ENCODE data around the gene SEPTIN8. TPM values are rescaled to one million over a fixed set of nuclear protein-coding genes. Genes with fewer than 3 reads are reported as not detected.

SEPTIN8 gene
- polyA plus RNA-seq, 1 donor (not counting 4 experiments of a cell fraction or from before 2014, with no cell fraction given): 46.4 TPM

- H4K20me1 ChIP-seq (ENCODE audit: control insufficient read depth, extremely low read depth, insufficient read depth, low read length): no peaks in the 10 kb centered on the region
- peaks cover 21% of the 10 kb centered on the region for H3K79me2 ChIP-seq (ENCODE audit: control insufficient read depth, insufficient read depth, low read length)
- H3K4me1 ChIP-seq (ENCODE audit: control insufficient read depth, extremely low read depth, insufficient read depth, low read length): no peaks in the 10 kb centered on the region
- no peaks in the 10 kb centered on the region for H3K9me3 ChIP-seq (ENCODE audit: control insufficient read depth, low read depth, low read length)
- H3K36me3 ChIP-seq (ENCODE audit: control insufficient read depth in 2 of 2, extremely low read depth in 1 of 2, insufficient read depth in 2 of 2, low read length in 2 of 2): peaks cover 27 to 29% of the 10 kb centered on the region in 2 experiments
- H2AFZ ChIP-seq (ENCODE audit: control insufficient read depth, low read length): no peak overlapping the region
- dilution Hi-C loops (cut with MboI; ENCODE audit: extremely low pct_ligation_motif_present, low sequenced_read_pairs): no loop called here
- TF ChIP-seq CTCF (optimal IDR thresholded peaks at IDR 0.05 in 1 of 3, IDR thresholded peaks at IDR 0.05 in 1 of 3, conservative IDR thresholded peaks at IDR 0.05 in 1 of 3; ENCODE audit: extremely low read depth in 1 of 3, insufficient read depth in 2 of 3, low read length in 3 of 3) (no peak), EZH2 (IDR thresholded peaks at IDR 0.05; ENCODE audit: low read length) (no peak)
- FAIRE-seq: no peak
- no peak overlapping the region for H3K27ac ChIP-seq (ENCODE audit: control insufficient read depth, insufficient read depth, low read length)
- no peaks in the 10 kb centered on the region for H3K9me1 ChIP-seq (ENCODE audit: control insufficient read depth, extremely low read depth, insufficient read depth, low read length)
- H3K9ac ChIP-seq (ENCODE audit: control insufficient read depth, extremely low read depth, insufficient read depth, low read length): no peak overlapping the region
- DNase-seq (ENCODE audit: low read depth, low spot score): no peak
- H3K27me3 ChIP-seq (ENCODE audit: control insufficient read depth, extremely low read depth, insufficient read depth, low read length): no peaks in the 10 kb centered on the region
- H3K4me3 ChIP-seq (ENCODE audit: control insufficient read depth in 2 of 3, extremely low read depth in 1 of 3, insufficient read depth in 2 of 3, low read depth in 1 of 3, low read length in 3 of 3): no peak overlapping the region
- no peak overlapping the region for H3K4me2 ChIP-seq (ENCODE audit: control insufficient read depth, extremely low read depth, insufficient read depth, low read depth, low read length)
Measured at GRCh38 chr5:132764671-132765238, 12.3 kb downstream of the SEPTIN8 start.

GRCh38 chr5:132764051-132764450 lies 13.0 kb downstream of the SEPTIN8 start:
- peaks cover 14% of the 10 kb centered on the region for H3K79me2 ChIP-seq (ENCODE audit: control insufficient read depth, insufficient read depth, low read length)
- no peaks in the 10 kb centered on the region for H3K27me3 ChIP-seq (ENCODE audit: control insufficient read depth, extremely low read depth, insufficient read depth, low read length)
- no peak overlapping the region for H3K4me2 ChIP-seq (ENCODE audit: control insufficient read depth, extremely low read depth, insufficient read depth, low read depth, low read length)
- peaks cover 31 to 32% of the 10 kb centered on the region in 2 experiments for H3K36me3 ChIP-seq (ENCODE audit: control insufficient read depth in 2 of 2, extremely low read depth in 1 of 2, insufficient read depth in 2 of 2, low read length in 2 of 2)
- dilution Hi-C loops (cut with MboI; ENCODE audit: extremely low pct_ligation_motif_present, low sequenced_read_pairs): no loop called here
- H3K4me3 ChIP-seq (ENCODE audit: control insufficient read depth in 2 of 3, extremely low read depth in 1 of 3, insufficient read depth in 2 of 3, low read depth in 1 of 3, low read length in 3 of 3): no peak overlapping the region
- H3K27ac ChIP-seq (ENCODE audit: control insufficient read depth, insufficient read depth, low read length): no peak overlapping the region
- H3K9ac ChIP-seq (ENCODE audit: control insufficient read depth, extremely low read depth, insufficient read depth, low read length): no peak overlapping the region
- H4K20me1 ChIP-seq (ENCODE audit: control insufficient read depth, extremely low read depth, insufficient read depth, low read length): no peaks in the 10 kb centered on the region
- no peak for TF ChIP-seq EZH2 (IDR thresholded peaks at IDR 0.05; ENCODE audit: low read length)
- H3K9me1 ChIP-seq (ENCODE audit: control insufficient read depth, extremely low read depth, insufficient read depth, low read length): no peaks in the 10 kb centered on the region
- H3K4me1 ChIP-seq (ENCODE audit: control insufficient read depth, extremely low read depth, insufficient read depth, low read length): no peaks in the 10 kb centered on the region
- no peak overlapping the region for H2AFZ ChIP-seq (ENCODE audit: control insufficient read depth, low read length)
- DNase-seq (ENCODE audit: low read depth, low spot score) (no peak), FAIRE-seq (no peak)
- no peaks in the 10 kb centered on the region for H3K9me3 ChIP-seq (ENCODE audit: control insufficient read depth, low read depth, low read length)
